Hepatocyte (in vitro differentiated cells): Measurements from ENCODE around the gene SCN9A. TPM values are rescaled to one million over a fixed set of nuclear protein-coding genes. Genes with fewer than 3 reads are reported as not detected.

Experiments
- DNase-seq: peaks from one replicate; pipeline ENCODE4 v3.0.0-alpha.2; 2016; ENCODE audit warnings: low spot score
- H2AFZ ChIP-seq: fragments of 200-600 bp; sonication (generic); 2 replicates; pipeline ENCODE4 v1.6.0; 2016; ENCODE audit warnings: antibody characterized with exemption, mild to moderate bottlenecking
- H3K27ac ChIP-seq: fragments of 200-600 bp; sonication (generic); 2 replicates; pipeline ENCODE4 v1.5.1; 2016; ENCODE audit warnings: mild to moderate bottlenecking
- H3K27me3 ChIP-seq: fragments of 200-600 bp; sonication (generic); 2 replicates; pipeline ENCODE4 v1.6.1; 2016
- H3K36me3 ChIP-seq: fragments of 200-600 bp; sonication (generic); replicated peaks from 2 replicates; pipeline ENCODE4 v1.5.1; 2016; ENCODE audit warnings: low read depth; ENCODE audit not compliant: insufficient read depth
- H3K4me1 ChIP-seq: fragments of 200-600 bp; sonication (generic); 2 replicates; pipeline ENCODE4 v1.5.1; 2016; ENCODE audit warnings: mild to moderate bottlenecking, moderate library complexity; ENCODE audit not compliant: insufficient read depth
- H3K4me2 ChIP-seq: fragments of 200-600 bp; sonication (generic); 2 replicates; pipeline ENCODE4 v1.6.0; 2016
- H3K4me3 ChIP-seq: fragments of 200-600 bp; sonication (generic); 2 replicates; pipeline ENCODE4 v1.5.1; 2016; ENCODE audit warnings: mild to moderate bottlenecking
- H3K79me2 ChIP-seq: fragments of 200-600 bp; sonication (generic); 2 replicates; pipeline ENCODE4 v1.6.0; 2017; ENCODE audit warnings: mild to moderate bottlenecking
- H3K9me2 ChIP-seq: fragments of 200-600 bp; sonication (generic); replicated peaks from 2 replicates; pipeline ENCODE4 v1.6.0; 2017; ENCODE audit warnings: mild to moderate bottlenecking; ENCODE audit not compliant: insufficient read depth
- H3K9me3 ChIP-seq: fragments of 200-600 bp; sonication (generic); 2 replicates; pipeline ENCODE4 v1.5.1; 2016; ENCODE audit warnings: low read depth, mild to moderate bottlenecking
- H4K20me1 ChIP-seq: fragments of 200-600 bp; sonication (generic); 2 replicates; pipeline ENCODE4 v1.6.0; 2016; ENCODE audit warnings: mild to moderate bottlenecking; ENCODE audit not compliant: insufficient read depth, poor library complexity, severe bottlenecking
- EZH2 ChIP-seq: fragments of 200-600 bp; sonication (generic); IDR thresholded peaks from 2 replicates; pipeline ENCODE4 v1.6.1; 2016; ENCODE audit warnings: antibody characterized with exemption, mild to moderate bottlenecking, borderline replicate concordance
- EZH2phosphoT487 ChIP-seq: fragments of 200-600 bp; sonication (generic); IDR thresholded peaks from one replicate; pipeline ENCODE4 v1.6.1; 2018; ENCODE audit warnings: antibody characterized with exemption, mild to moderate bottlenecking, low read depth, moderate library complexity; ENCODE audit not compliant: unreplicated experiment, severe bottlenecking
- WGBS: methylation state at CpG from one replicate; pipeline ENCODE4 v1.1.6; 2016; ENCODE audit warnings: low lambda C conversion rate; ENCODE audit errors: missing lambda C conversion rate; 5-methylcytosine and 5-hydroxymethylcytosine counted together
- polyA plus RNA-seq: library from polyadenylated mRNA; unstranded; fragments of >200 nt; fragmentation: Nextera tagmentation; extraction: Ambion mirVana; gene quantifications from 2 replicates; pipeline ENCODE4 v1.2.1, GENCODE V29; 2016
- total RNA-seq: library from RNA; depleted of rRNA; stranded (reverse); fragments of >200 nt; gene quantifications from 2 replicates; pipeline ENCODE4 v1.2.3, GENCODE V29; 2014
- TF ChIP-seq, protein P1 (sequence below): fragments of 200-600 bp; sonication (generic); IDR thresholded peaks from 2 replicates; pipeline ENCODE4 v1.5.1; 2016; ENCODE audit warnings: antibody characterized with exemption, mild to moderate bottlenecking; ENCODE audit not compliant: poor library complexity

Gene SCN9A
- total and polyA plus RNA-seq, 2 experiments from 2014 or later, result 5.1 to 11.7 TPM

DNA sequence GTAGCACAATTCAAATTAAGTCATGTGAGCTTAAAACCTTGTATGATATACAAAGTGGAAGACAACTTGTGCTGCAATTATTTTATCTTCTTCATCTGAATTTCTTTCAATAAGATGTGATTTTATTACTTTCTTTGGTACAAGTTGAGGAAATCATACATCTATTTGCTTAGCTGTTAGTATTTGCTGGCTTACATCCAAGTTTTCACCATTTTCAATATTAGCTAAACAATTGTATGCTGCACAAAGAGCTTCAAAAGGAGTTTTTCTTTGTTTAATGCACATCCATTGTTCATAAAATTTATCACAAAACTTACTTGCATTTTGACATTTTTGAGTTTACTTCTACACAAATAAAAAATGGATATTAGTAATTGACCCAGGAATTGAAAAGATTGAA, 40.9 kb downstream of the SCN9A start:
- Histone ChIP-seq H3K4me1 (no peaks in the 10 kb centered on the region), H3K27me3 (no peaks in the 10 kb centered on the region), H3K4me2 (no peak overlapping the region), H3K27ac (no peak overlapping the region), H2AFZ (no peak overlapping the region), H3K9me3 (no peaks in the 10 kb centered on the region), H3K36me3 (no peaks in the 10 kb centered on the region), H3K79me2 (no peaks in the 10 kb centered on the region), H3K4me3 (no peak overlapping the region), H4K20me1 (no peaks in the 10 kb centered on the region), H3K9me2 (no peaks in the 10 kb centered on the region)
- TF ChIP-seq, protein P1, sequence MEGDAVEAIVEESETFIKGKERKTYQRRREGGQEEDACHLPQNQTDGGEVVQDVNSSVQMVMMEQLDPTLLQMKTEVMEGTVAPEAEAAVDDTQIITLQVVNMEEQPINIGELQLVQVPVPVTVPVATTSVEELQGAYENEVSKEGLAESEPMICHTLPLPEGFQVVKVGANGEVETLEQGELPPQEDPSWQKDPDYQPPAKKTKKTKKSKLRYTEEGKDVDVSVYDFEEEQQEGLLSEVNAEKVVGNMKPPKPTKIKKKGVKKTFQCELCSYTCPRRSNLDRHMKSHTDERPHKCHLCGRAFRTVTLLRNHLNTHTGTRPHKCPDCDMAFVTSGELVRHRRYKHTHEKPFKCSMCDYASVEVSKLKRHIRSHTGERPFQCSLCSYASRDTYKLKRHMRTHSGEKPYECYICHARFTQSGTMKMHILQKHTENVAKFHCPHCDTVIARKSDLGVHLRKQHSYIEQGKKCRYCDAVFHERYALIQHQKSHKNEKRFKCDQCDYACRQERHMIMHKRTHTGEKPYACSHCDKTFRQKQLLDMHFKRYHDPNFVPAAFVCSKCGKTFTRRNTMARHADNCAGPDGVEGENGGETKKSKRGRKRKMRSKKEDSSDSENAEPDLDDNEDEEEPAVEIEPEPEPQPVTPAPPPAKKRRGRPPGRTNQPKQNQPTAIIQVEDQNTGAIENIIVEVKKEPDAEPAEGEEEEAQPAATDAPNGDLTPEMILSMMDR, result no peak
- TF ChIP-seq EZH2phosphoT487 (no peak), EZH2 (no peak)
- DNase-seq, result no peak

DNA sequence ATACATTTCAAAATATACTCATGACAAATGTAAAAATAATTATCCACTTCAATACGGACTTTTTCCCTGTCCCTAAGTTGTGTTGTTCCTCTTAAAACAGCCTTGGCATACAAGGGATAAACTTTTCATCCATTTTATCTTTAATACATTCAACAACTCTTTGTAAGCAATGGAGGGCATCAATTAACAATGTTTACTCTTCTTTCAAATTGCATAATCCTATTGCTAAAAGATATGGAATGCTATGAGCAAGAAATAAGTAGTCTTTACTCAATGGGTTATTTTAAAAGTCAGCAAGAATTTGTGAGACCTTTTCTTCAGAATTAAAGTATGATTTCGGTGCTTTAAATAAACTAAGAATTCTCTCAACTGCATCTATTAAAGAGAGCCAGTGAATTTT, 41.9 kb downstream of the SCN9A start:
- Histone ChIP-seq H3K36me3 (no peaks in the 10 kb centered on the region), H3K27ac (no peak overlapping the region), H3K9me3 (no peaks in the 10 kb centered on the region), H3K4me3 (no peak overlapping the region), H3K9me2 (no peaks in the 10 kb centered on the region), H4K20me1 (no peaks in the 10 kb centered on the region), H3K79me2 (no peaks in the 10 kb centered on the region), H2AFZ (no peak overlapping the region), H3K27me3 (no peaks in the 10 kb centered on the region), H3K4me1 (no peaks in the 10 kb centered on the region), H3K4me2 (no peak overlapping the region)
- 58% methylated on average over 2 of the region's 2 CpGs for WGBS
- no peak for DNase-seq
- TF ChIP-seq EZH2phosphoT487, result no peak

DNA sequence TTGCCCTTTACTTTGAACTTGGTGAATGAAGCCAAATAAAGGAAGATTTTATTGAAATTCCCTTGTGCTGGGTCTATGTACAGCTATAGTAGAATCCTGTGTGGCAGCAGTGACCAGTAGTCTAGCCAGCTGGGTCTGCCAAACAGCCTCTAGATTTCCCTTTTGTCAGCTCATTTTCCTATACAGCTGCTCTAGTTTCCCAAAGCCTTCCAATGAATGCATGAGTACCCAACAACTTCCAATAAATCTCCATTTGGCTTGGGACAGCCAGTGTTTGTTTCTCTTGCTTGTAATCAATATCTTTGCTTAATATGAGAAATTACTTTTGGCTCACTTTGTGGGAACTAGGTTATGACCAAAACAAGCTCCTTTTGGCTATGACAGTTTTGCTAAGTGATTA, 43.6 kb downstream of the SCN9A start:
- TF ChIP-seq, protein P1, result no peak
- TF ChIP-seq EZH2 (no peak), EZH2phosphoT487 (no peak)
- no peak overlapping the region for H3K27ac ChIP-seq
- H3K79me2 ChIP-seq, result no peaks in the 10 kb centered on the region
- no peak overlapping the region for H2AFZ ChIP-seq
- no peaks in the 10 kb centered on the region for H3K36me3 ChIP-seq
- H3K4me1 ChIP-seq, result no peaks in the 10 kb centered on the region
- no peak overlapping the region for H3K4me2 ChIP-seq
- no peak overlapping the region for H3K4me3 ChIP-seq
- H3K9me2 ChIP-seq, result no peaks in the 10 kb centered on the region
- no peaks in the 10 kb centered on the region for H4K20me1 ChIP-seq
- DNase-seq, result no peak
- H3K9me3 ChIP-seq, result no peaks in the 10 kb centered on the region
- no peaks in the 10 kb centered on the region for H3K27me3 ChIP-seq

DNA sequence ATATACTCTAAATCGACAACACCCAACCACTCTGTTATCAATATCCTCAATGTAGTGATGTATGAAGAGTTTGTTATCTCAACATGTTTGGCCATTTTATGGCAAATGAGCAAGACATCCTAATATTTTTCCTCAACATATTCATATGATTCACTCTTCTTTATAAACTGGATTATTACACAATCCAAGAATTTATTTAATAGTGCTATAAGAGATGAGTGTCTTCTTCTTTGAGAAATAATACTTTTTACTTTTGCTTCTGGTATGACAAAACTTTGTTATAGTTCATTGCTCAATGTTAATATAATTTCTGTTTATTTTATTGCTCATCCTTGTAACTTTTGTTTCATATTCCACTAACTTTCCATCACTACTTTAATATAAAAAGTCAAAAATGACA, 44.3 kb downstream of the SCN9A start:
- WGBS, result 94% methylated on average over 1 of the region's 1 CpG
- Histone ChIP-seq H3K4me3 (no peak overlapping the region), H3K9me3 (no peaks in the 10 kb centered on the region)

More for the DNA sequence above, 44.3 kb downstream of the SCN9A start:
- no peak for DNase-seq
- no peaks in the 10 kb centered on the region for H3K79me2 ChIP-seq
- H3K4me2 ChIP-seq, result no peak overlapping the region
- TF ChIP-seq EZH2phosphoT487, result no peak
- TF ChIP-seq, protein P1, result no peak
- no peaks in the 10 kb centered on the region for H4K20me1 ChIP-seq
- H3K27ac ChIP-seq, result no peak overlapping the region
- H3K36me3 ChIP-seq, result no peaks in the 10 kb centered on the region
- no peaks in the 10 kb centered on the region for H3K27me3 ChIP-seq
- no peak overlapping the region for H2AFZ ChIP-seq
- no peaks in the 10 kb centered on the region for H3K4me1 ChIP-seq
- no peaks in the 10 kb centered on the region for H3K9me2 ChIP-seq
